ENCODE results near the gene SNRPB.
"Not testable (repeated sequence)": the region's sequence is repeated elsewhere in the genome, so short reads cannot be mapped to it uniquely, and the experiment has no call there.

Gene SNRPB

DNA sequence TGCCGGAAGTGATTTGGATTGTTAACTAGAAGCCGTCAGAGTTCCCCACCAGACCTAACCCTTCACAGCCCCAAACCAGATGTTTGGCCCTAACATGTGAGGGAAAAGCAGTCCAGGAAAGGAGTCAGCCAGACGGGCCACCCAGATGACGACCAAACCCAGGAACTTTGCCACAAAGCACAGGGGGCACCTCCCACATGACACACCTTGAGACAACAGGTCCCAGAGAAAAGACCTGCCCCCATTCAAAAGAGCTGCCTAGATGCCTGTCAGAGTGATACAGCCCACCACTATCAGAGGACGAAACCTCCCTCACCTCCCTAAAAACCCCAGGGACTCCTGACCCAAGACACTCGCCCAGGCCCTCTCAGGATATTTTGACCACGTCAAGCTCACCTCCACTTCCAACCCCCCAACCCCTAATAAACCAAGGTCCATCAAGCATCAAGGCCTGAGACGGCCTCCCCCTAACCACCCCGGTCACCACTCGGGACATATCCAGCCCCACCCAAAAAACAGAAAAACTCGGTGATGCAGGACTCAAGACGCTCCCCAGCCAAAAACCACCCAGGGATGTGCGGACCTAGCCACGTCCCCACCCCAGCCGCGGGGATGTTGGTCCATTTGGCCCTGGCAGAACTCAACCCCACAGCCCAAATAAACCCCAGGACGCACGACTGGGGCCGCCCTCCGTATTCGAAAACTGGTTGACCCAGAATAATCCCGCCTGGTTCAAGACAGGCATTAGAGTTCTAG lies 37.5 kb upstream of the SNRPB start:
- H4K20me1 ChIP-seq (ENCODE audit: low read depth, low read length), result no peaks in the 10 kb centered on the region
- no peaks in the 10 kb centered on the region for H3F3A ChIP-seq (ENCODE audit: insufficient read depth)
- H3K79me2 ChIP-seq (ENCODE audit: insufficient read depth, low read length), result peaks cover 17% of the 10 kb centered on the region
- TF ChIP-seq EZH2phosphoT487 (conservative IDR thresholded peaks at IDR 0.05; ENCODE audit: low read length), result no peak
- peak overlapping the region; percentile 83 for H3K9ac ChIP-seq (ENCODE audit: low read length)
- no peaks in the 10 kb centered on the region for H3K27me3 ChIP-seq (ENCODE audit: low read length)
- H3K9me3 ChIP-seq (ENCODE audit: insufficient read depth, low read length), result no peaks in the 10 kb centered on the region
- H3K27ac ChIP-seq (ENCODE audit: low read depth, low read length), result peak overlapping the region; percentile 70
- peak overlapping the region; percentile 86 for H3K4me3 ChIP-seq (ENCODE audit: insufficient read depth, low read length, poor library complexity, severe bottlenecking)
- no peaks in the 10 kb centered on the region for H3K36me3 ChIP-seq (ENCODE audit: low read length)
- H3K4me2 ChIP-seq (ENCODE audit: low read depth, low read length, poor library complexity, severe bottlenecking), result peak overlapping the region; percentile 88
- H2AFZ ChIP-seq (ENCODE audit: low read depth, low read length, severe bottlenecking), result peak overlapping the region; percentile 91
- no peaks in the 10 kb centered on the region for H3K9me2 ChIP-seq (replicated peaks; ENCODE audit: insufficient read depth, low read length)

- H4K20me1 ChIP-seq (ENCODE audit: low read depth, low read length), result no peaks in the 10 kb centered on the region
- no peak overlapping the region for H3K27ac ChIP-seq (ENCODE audit: low read depth, low read length)
- H3K4me3 ChIP-seq (ENCODE audit: insufficient read depth, low read length, poor library complexity, severe bottlenecking), result peak overlapping the region; percentile 86
- H3K9me2 ChIP-seq (replicated peaks; ENCODE audit: insufficient read depth, low read length), result no peaks in the 10 kb centered on the region
- no peaks in the 10 kb centered on the region for H3F3A ChIP-seq (ENCODE audit: insufficient read depth)
- peak overlapping the region; percentile 88 for H3K4me2 ChIP-seq (ENCODE audit: low read depth, low read length, poor library complexity, severe bottlenecking)
- TF ChIP-seq CTCF (IDR thresholded peaks at IDR 0.05; ENCODE audit: insufficient read depth, low read length, poor library complexity, severe bottlenecking) (no peak), EZH2phosphoT487 (conservative IDR thresholded peaks at IDR 0.05; ENCODE audit: low read length) (no peak)
- H3K36me3 ChIP-seq (ENCODE audit: low read length), result no peaks in the 10 kb centered on the region
- H3K9me3 ChIP-seq (ENCODE audit: insufficient read depth, low read length), result no peaks in the 10 kb centered on the region
- H3K79me2 ChIP-seq (ENCODE audit: insufficient read depth, low read length), result peaks cover 17% of the 10 kb centered on the region
- peak overlapping the region; percentile 83 for H3K9ac ChIP-seq (ENCODE audit: low read length)
- H3K27me3 ChIP-seq (ENCODE audit: low read length), result no peaks in the 10 kb centered on the region
- H2AFZ ChIP-seq (ENCODE audit: low read depth, low read length, severe bottlenecking), result no peak overlapping the region
These were observed 36.9 kb upstream of the SNRPB start for GRCh38 chr20:2507464-2507863.

- not testable (repeated sequence) for H3K36me3 ChIP-seq (ENCODE audit: low read length); H3K9me3 ChIP-seq (ENCODE audit: insufficient read depth, low read length); H3K4me3 ChIP-seq (ENCODE audit: insufficient read depth, low read length, poor library complexity, severe bottlenecking); H3K27me3 ChIP-seq (ENCODE audit: low read length); H3K27ac ChIP-seq (ENCODE audit: low read depth, low read length); H3K4me2 ChIP-seq (ENCODE audit: low read depth, low read length, poor library complexity, severe bottlenecking); H4K20me1 ChIP-seq (ENCODE audit: low read depth, low read length); H3K9ac ChIP-seq (ENCODE audit: low read length); H2AFZ ChIP-seq (ENCODE audit: low read depth, low read length, severe bottlenecking); H3K9me2 ChIP-seq (replicated peaks; ENCODE audit: insufficient read depth, low read length); H3F3A ChIP-seq (ENCODE audit: insufficient read depth)
- peaks cover 17% of the 10 kb centered on the region for H3K79me2 ChIP-seq (ENCODE audit: insufficient read depth, low read length)
These were observed 35.8 kb upstream of the SNRPB start for GRCh38 chr20:2506426-2506825.

- H3K27ac ChIP-seq (ENCODE audit: low read depth, low read length); H3K9me2 ChIP-seq (replicated peaks; ENCODE audit: insufficient read depth, low read length); H3F3A ChIP-seq (ENCODE audit: insufficient read depth); H3K27me3 ChIP-seq (ENCODE audit: low read length); H3K4me2 ChIP-seq (ENCODE audit: low read depth, low read length, poor library complexity, severe bottlenecking); H3K9ac ChIP-seq (ENCODE audit: low read length); H3K36me3 ChIP-seq (ENCODE audit: low read length); H4K20me1 ChIP-seq (ENCODE audit: low read depth, low read length); H2AFZ ChIP-seq (ENCODE audit: low read depth, low read length, severe bottlenecking); H3K9me3 ChIP-seq (ENCODE audit: insufficient read depth, low read length); H3K4me3 ChIP-seq (ENCODE audit: insufficient read depth, low read length, poor library complexity, severe bottlenecking): not testable (repeated sequence)
- H3K79me2 ChIP-seq (ENCODE audit: insufficient read depth, low read length), result peaks cover 17% of the 10 kb centered on the region
These were observed 34.2 kb upstream of the SNRPB start for GRCh38 chr20:2504803-2505202.

GRCh38 chr20:2502808-2503384 lies 32.3 kb upstream of the SNRPB start:
- not testable (repeated sequence) for H3K9me2 ChIP-seq (replicated peaks; ENCODE audit: insufficient read depth, low read length); H3K79me2 ChIP-seq (ENCODE audit: insufficient read depth, low read length); H2AFZ ChIP-seq (ENCODE audit: low read depth, low read length, severe bottlenecking); H3K9me3 ChIP-seq (ENCODE audit: insufficient read depth, low read length); H3K4me3 ChIP-seq (ENCODE audit: insufficient read depth, low read length, poor library complexity, severe bottlenecking); H3K27me3 ChIP-seq (ENCODE audit: low read length); H3K36me3 ChIP-seq (ENCODE audit: low read length); H3K4me2 ChIP-seq (ENCODE audit: low read depth, low read length, poor library complexity, severe bottlenecking); H3K9ac ChIP-seq (ENCODE audit: low read length); H3K27ac ChIP-seq (ENCODE audit: low read depth, low read length); H4K20me1 ChIP-seq (ENCODE audit: low read depth, low read length); H3F3A ChIP-seq (ENCODE audit: insufficient read depth)

All from SU-DHL-6 (cell line).